OCI-LY3 (cell line): ENCODE measurements around the gene PRXL2B.
"Not testable (repeated sequence)": the region's sequence is repeated elsewhere in the genome, so short reads cannot be mapped to it uniquely, and the experiment has no call there.

Experiments
- CTCF ChIP-seq: fragments of 200-600, 300-600 bp; sonication (generic); IDR thresholded peaks from 2 replicates; pipeline ENCODE4 v1.5.1; 2014; ENCODE audit warnings: antibody characterized with exemption, low read length, low read depth
- EZH2phosphoT487 ChIP-seq: fragments of 200-600 bp; shearing (Covaris generic); IDR thresholded peaks from 2 replicates; pipeline ENCODE4 v1.6.1; 2018; ENCODE audit warnings: antibody characterized with exemption, mixed run types, low read depth

GRCh38 chr1:2549367-2550029, 37.1 kb upstream of the PRXL2B start:
- TF ChIP-seq CTCF, EZH2phosphoT487: not testable (repeated sequence)
